Measurements from ENCODE around the gene KLHL36. TPM values are rescaled to one million over a fixed set of nuclear protein-coding genes. Genes with fewer than 3 reads are reported as not detected.

Gene KLHL36
- total RNA-seq, 1 experiment from 2014 or later = 36.7 TPM

DNA sequence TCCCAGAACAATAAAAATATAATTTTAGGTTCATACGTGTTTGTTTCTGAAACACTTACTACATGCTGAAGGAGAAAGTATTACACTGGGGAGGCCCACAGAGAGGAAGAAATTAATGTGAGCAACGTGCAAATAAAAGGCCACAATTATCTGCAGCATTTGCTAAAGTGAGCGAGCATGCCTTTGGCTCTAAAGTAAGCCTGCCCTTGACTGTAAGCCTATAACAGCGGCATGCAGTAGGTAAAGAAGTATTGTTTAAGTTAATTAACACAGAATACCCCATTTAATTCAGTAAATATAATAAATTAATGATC is 17.2 kb upstream of the KLHL36 start:
- Histone ChIP-seq H2AFZ (ENCODE audit: low read length) (no peak overlapping the region), H2AK5ac (ENCODE audit: insufficient read length, low read length) (no peak overlapping the region), H3K79me1 (ENCODE audit: insufficient read depth, low read depth, low read length, poor library complexity, severe bottlenecking) (no peaks in the 10 kb centered on the region), H2BK15ac (ENCODE audit: low read depth, low read length) (no peak overlapping the region), H4K5ac (ENCODE audit: insufficient read length, low read depth, low read length) (no peak overlapping the region), H3K27ac (ENCODE audit: insufficient read length, low read depth, low read length) (no peak overlapping the region), H3K23ac (ENCODE audit: insufficient read length, low read depth, low read length) (no peak overlapping the region), H3K4me2 (ENCODE audit: insufficient read depth, insufficient read length, low read length) (no peak overlapping the region), H3K56ac (ENCODE audit: insufficient read length, low read depth, low read length) (no peak overlapping the region), H3K23me2 (ENCODE audit: insufficient read length, low read depth, low read length, poor library complexity, severe bottlenecking) (no peaks in the 10 kb centered on the region), H3T11ph (ENCODE audit: low read length) (no peak overlapping the region), H3K4ac (ENCODE audit: low read depth, low read length) (no peak overlapping the region), H4K20me1 (ENCODE audit: control insufficient read depth, insufficient read depth, insufficient read length) (no peaks in the 10 kb centered on the region), H4K8ac (replicated peaks; ENCODE audit: insufficient read length, low read depth, low read length) (no peak overlapping the region), H3K9me3 (ENCODE audit: control insufficient read depth, low read depth, low read length) (no peaks in the 10 kb centered on the region), H3K27me3 (ENCODE audit: insufficient read depth, low read length) (no peaks in the 10 kb centered on the region), H3K14ac (ENCODE audit: insufficient read depth, low read length) (no peak overlapping the region), H3K79me2 (ENCODE audit: insufficient read depth, low read length) (no peaks in the 10 kb centered on the region), H3K9ac (ENCODE audit: extremely low read depth, insufficient read length, low read length) (no peak overlapping the region), H3K4me1 (ENCODE audit: insufficient read depth, low read length) (no peaks in the 10 kb centered on the region; the same call in 1 of the 2 replicates), H3K18ac (ENCODE audit: insufficient read length, low read depth, low read length) (no peak overlapping the region), H4K91ac (ENCODE audit: insufficient read length, low read depth, low read length) (no peak overlapping the region), H2BK12ac (ENCODE audit: insufficient read length, low read depth, low read length) (no peak overlapping the region), H2BK120ac (ENCODE audit: low read depth, low read length, poor library complexity, severe bottlenecking) (no peak overlapping the region), H2BK5ac (ENCODE audit: insufficient read length, low read length) (no peak overlapping the region), H2BK20ac (ENCODE audit: low read depth, low read length, poor library complexity, severe bottlenecking) (no peak overlapping the region)
- DNase-seq = no peak
- Mint-ChIP-seq H3K27ac (no peak overlapping the region), H3K9me3 (no peaks in the 10 kb centered on the region), H3K36me3 (ENCODE audit: insufficient read depth in 1 of 3, low read depth in 3 of 3) (no peaks in the 10 kb centered on the region), H3K27me3 (ENCODE audit: low read depth) (no peaks in the 10 kb centered on the region; the same call in 1 of the 2 replicates), H3K4me3 (no peak overlapping the region), H3K4me1 (peaks cover 2 to 16% of the 10 kb centered on the region in 2 experiments; a peak in 3 of 4 replicates)
- no peak for TF ChIP-seq CTCF (conservative IDR thresholded peaks at IDR 0.05)
- WGBS (ENCODE audit: extremely low coverage, insufficient read length, low lambda C conversion rate) = no CpG with 5 or more reads among the region's 4 CpGs
